Right lobe of liver (tissue), 6 donors: ENCODE data around the gene LAMA1. TPM values are rescaled to one million over a fixed set of nuclear protein-coding genes. Genes with fewer than 3 reads are reported as not detected.
A peak's percentile ranks its signal among the peaks of the same experiment; 100 is the strongest.

Source experiments
- ATAC-seq, 4 donors: fragments of 200-7000 bp; cut with Tn5 transposase; one replicate each; pipeline ENCODE4 v1.9.1; 2020; ENCODE audit warnings: mild to moderate bottlenecking in 4 of 4, moderate library complexity in 4 of 4
- DNase-seq, 3 donors: peaks; one replicate each; pipeline ENCODE4 v3.0.0-alpha.2; 2020
- H3K27ac ChIP-seq, 3 donors: fragments of 200-600 bp; one replicate each; pipeline ENCODE4 v1.8.0; 2022
- H3K27me3 ChIP-seq, 2 donors: fragments of 200-600 bp; one replicate each; pipeline ENCODE4 v1.8.0; 2022
- H3K36me3 ChIP-seq, 4 donors: fragments of 200-600 bp; sonication (generic) in 1 of 4; one replicate each; pipeline versions ENCODE4 v1.5.1 to v1.8.0; 2017 to 2022; ENCODE audit warnings: control low read depth in 1 of 4
- H3K4me1 ChIP-seq, 4 donors: fragments of 200-600 bp; sonication (generic) in 1 of 4; one replicate each; pipeline versions ENCODE4 v1.5.1 to v1.8.0; 2017 to 2022; ENCODE audit warnings: control low read depth in 1 of 4
- H3K4me3 ChIP-seq, 3 donors: fragments of 200-600 bp; one replicate each; pipeline ENCODE4 v1.8.0; 2022
- H3K9me3 ChIP-seq, 4 donors: fragments of 200-600 bp; sonication (generic) in 1 of 4; one replicate each; pipeline versions ENCODE4 v1.5.1 to v1.8.0; 2017 to 2022; ENCODE audit warnings: control low read depth in 1 of 4
- CTCF ChIP-seq, 4 donors: fragments of 200-600 bp in 3 of 4; fragments of 450-650 bp in 1 of 4; IDR thresholded peaks; one replicate each; pipeline versions ENCODE4 v1.5.1 to v1.8.0; 2016 to 2022; ENCODE audit warnings: antibody characterized with exemption in 4 of 4, mild to moderate bottlenecking in 2 of 4
- POLR2A ChIP-seq: fragments of 450-650 bp; IDR thresholded peaks from one replicate; pipeline ENCODE4 v1.6.1; 2017; ENCODE audit warnings: antibody characterized with exemption, mild to moderate bottlenecking
- WGBS: methylation state at CpG from one replicate; pipeline ENCODE4 v1.1.6; 2018; ENCODE audit warnings: low coverage, low lambda C conversion rate; ENCODE audit not compliant: insufficient coverage; ENCODE audit errors: missing lambda C conversion rate; 5-methylcytosine and 5-hydroxymethylcytosine counted together
- intact Hi-C, 2 donors: fragments of 100-400 bp; cut with DNase I; formaldehyde crosslinking; loops; one replicate each; pipeline versions ENCODE4 v1.11.2 to v1.14.1; 2022
- total RNA-seq, 6 experiments: library from RNA; depleted of rRNA in 2 of 6; stranded (reverse); fragments of >200 nt in 2 of 6; fragmentation: NEBNext Ultra II Directional in 3 of 6; extraction: Animal tissue kit (Norgen Biotek cat#: 25700) in 3 of 6; gene quantifications; one replicate each; pipeline versions ENCODE4 v1.1.0 to v1.2.4, GENCODE V29; 2016 to 2023
- donor health status: DM: no; HTN: yes; CAD: no.
- donor health status: DM: no; HTN: no; CAD: no.
- donor health status: DM: no; HTN: no; CAD: no.
- donor health status: DM: no; HTN: yes; CAD: no.
- donor health status: DM: no; HTN: yes; CAD: no.

The LAMA1 gene
- total RNA-seq, 6 experiments from 2014 or later: 0.06 to 0.56 (median 0.29) TPM

GRCh38 chr18:7133181-7133580 is 15.6 kb upstream of the LAMA1 start:
- intact Hi-C loops: no loop called here
- Histone ChIP-seq H3K36me3 (no peaks in the 10 kb centered on the region), H3K9me3 (no peaks in the 10 kb centered on the region), H3K4me3 (no peak overlapping the region), H3K27me3 (no peaks in the 10 kb centered on the region), H3K4me1 (no peaks in the 10 kb centered on the region), H3K27ac (no peak overlapping the region)
- no peak for ATAC-seq
- no peak for DNase-seq
- no peak for TF ChIP-seq POLR2A
- TF ChIP-seq CTCF (IDR thresholded peaks at IDR 0.05): no peak

GRCh38 chr18:7132356-7133150 is 15.0 kb upstream of the LAMA1 start:
- no peaks in the 10 kb centered on the region for H3K4me1 ChIP-seq
- intact Hi-C loops: no loop called here
- H3K4me3 ChIP-seq: no peak overlapping the region
- TF ChIP-seq POLR2A (no peak), CTCF (IDR thresholded peaks at IDR 0.05) (no peak)
- H3K9me3 ChIP-seq: no peaks in the 10 kb centered on the region
- H3K36me3 ChIP-seq: no peaks in the 10 kb centered on the region
- no peaks in the 10 kb centered on the region for H3K27me3 ChIP-seq
- 34% methylated on average over 9 of the region's 9 CpGs for WGBS
- ATAC-seq (no peak), DNase-seq (no peak)
- no peak overlapping the region for H3K27ac ChIP-seq

GRCh38 chr18:7122376-7122775 is 4.8 kb upstream of the LAMA1 start:
- Histone ChIP-seq H3K9me3 (no peaks in the 10 kb centered on the region), H3K36me3 (no peaks in the 10 kb centered on the region), H3K27me3 (no peaks in the 10 kb centered on the region), H3K4me3 (no peak overlapping the region), H3K4me1 (peaks cover 0 to 2% (median 0%) of the 10 kb centered on the region in 4 donors), H3K27ac (no peak overlapping the region)
- intact Hi-C loops: no loop called here
- ATAC-seq (no peak), DNase-seq (no peak)
- WGBS: 46% methylated on average over 3 of the region's 4 CpGs
- TF ChIP-seq POLR2A (no peak), CTCF (IDR thresholded peaks at IDR 0.05) (no peak)

- ATAC-seq (peak in 1 of 4 donors; percentile 17), DNase-seq (no peak)
- Histone ChIP-seq H3K36me3 (no peaks in the 10 kb centered on the region), H3K4me1 (peaks cover 0 to 14% (median 0%) of the 10 kb centered on the region in 4 donors), H3K9me3 (no peaks in the 10 kb centered on the region), H3K4me3 (peak overlapping the region in 2 of 3 donors; percentile 18 to 40), H3K27ac (no peak overlapping the region), H3K27me3 (peaks cover 0 to 15% of the 10 kb centered on the region in 2 donors)
- TF ChIP-seq POLR2A (no peak), CTCF (IDR thresholded peaks at IDR 0.05) (no peak)
- WGBS: 3% methylated on average over 32 of the region's 61 CpGs
- intact Hi-C loops: no loop called here
Observed at GRCh38 chr18:7116792-7117389, 706 bp downstream of the LAMA1 start.
